Activated CD4-positive, alpha-beta T cell treated with anti-CD3 and anti-CD28 coated beads, Interleukin-10, Interleukin-2, amounts not matched to agents 100 ng/mL and 50 ng/mL, durations not matched to agents 16 hours and 8 hours (primary cell): ENCODE data around the gene COL4A4.
"Not testable (repeated sequence)": the region's sequence is repeated elsewhere in the genome, so short reads cannot be mapped to it uniquely, and the experiment has no call there.

ENCODE experiments used
- DNase-seq: peaks from one replicate; pipeline ENCODE4 v3.0.0-alpha.2; 2020

Gene COL4A4

GRCh38 chr2:227106845-227107759, 56.9 kb downstream of the COL4A4 start:
- DNase-seq, result peak; percentile 46

GRCh38 chr2:227103583-227103982, 60.4 kb downstream of the COL4A4 start:
- no peak for DNase-seq

- DNase-seq, result no peak
These were observed 64.7 kb downstream of the COL4A4 start for GRCh38 chr2:227099340-227099739.

- no peak for DNase-seq
These were observed 65.9 kb downstream of the COL4A4 start for GRCh38 chr2:227098162-227098515.

GRCh38 chr2:227097495-227098161, 66.4 kb downstream of the COL4A4 start:
- DNase-seq, result no peak

- DNase-seq, result no peak
These were observed 68.7 kb downstream of the COL4A4 start for GRCh38 chr2:227095346-227095745.

- DNase-seq, result no peak
These were observed 81.7 kb downstream of the COL4A4 start for GRCh38 chr2:227082286-227082685.

GRCh38 chr2:227079726-227080125, 84.3 kb downstream of the COL4A4 start:
- DNase-seq, result no peak

- not testable (repeated sequence) for DNase-seq
These were observed 98.9 kb downstream of the COL4A4 start for GRCh38 chr2:227065065-227065464.

GRCh38 chr2:227058888-227059399, 105.1 kb downstream of the COL4A4 start:
- no peak for DNase-seq

GRCh38 chr2:227057743-227058447, 106.1 kb downstream of the COL4A4 start:
- no peak for DNase-seq

- DNase-seq, result no peak
These were observed 106.9 kb downstream of the COL4A4 start for GRCh38 chr2:227057060-227057459.

GRCh38 chr2:227054006-227054405, 110.0 kb downstream of the COL4A4 start:
- DNase-seq, result no peak

GRCh38 chr2:227052879-227053278, 111.1 kb downstream of the COL4A4 start:
- DNase-seq, result no peak

GRCh38 chr2:227043981-227044380, 120.0 kb downstream of the COL4A4 start:
- DNase-seq, result no peak

GRCh38 chr2:227038550-227039189, 125.3 kb downstream of the COL4A4 start:
- no peak for DNase-seq

GRCh38 chr2:227036527-227036926, 127.5 kb downstream of the COL4A4 start:
- no peak for DNase-seq

- DNase-seq, result no peak
These were observed 128.2 kb downstream of the COL4A4 start for GRCh38 chr2:227035711-227036367.

- DNase-seq, result peak; percentile 33
These were observed 130.4 kb downstream of the COL4A4 start for GRCh38 chr2:227033471-227034148.

- no peak for DNase-seq
These were observed 132.6 kb downstream of the COL4A4 start for GRCh38 chr2:227031379-227031778.

- DNase-seq, result no peak
These were observed 133.2 kb downstream of the COL4A4 start for GRCh38 chr2:227030789-227031188.
